ENCODE measurements around the gene WASF2.
"Not testable (repeated sequence)": the region's sequence is repeated elsewhere in the genome, so short reads cannot be mapped to it uniquely, and the experiment has no call there.

WASF2 gene

DNA sequence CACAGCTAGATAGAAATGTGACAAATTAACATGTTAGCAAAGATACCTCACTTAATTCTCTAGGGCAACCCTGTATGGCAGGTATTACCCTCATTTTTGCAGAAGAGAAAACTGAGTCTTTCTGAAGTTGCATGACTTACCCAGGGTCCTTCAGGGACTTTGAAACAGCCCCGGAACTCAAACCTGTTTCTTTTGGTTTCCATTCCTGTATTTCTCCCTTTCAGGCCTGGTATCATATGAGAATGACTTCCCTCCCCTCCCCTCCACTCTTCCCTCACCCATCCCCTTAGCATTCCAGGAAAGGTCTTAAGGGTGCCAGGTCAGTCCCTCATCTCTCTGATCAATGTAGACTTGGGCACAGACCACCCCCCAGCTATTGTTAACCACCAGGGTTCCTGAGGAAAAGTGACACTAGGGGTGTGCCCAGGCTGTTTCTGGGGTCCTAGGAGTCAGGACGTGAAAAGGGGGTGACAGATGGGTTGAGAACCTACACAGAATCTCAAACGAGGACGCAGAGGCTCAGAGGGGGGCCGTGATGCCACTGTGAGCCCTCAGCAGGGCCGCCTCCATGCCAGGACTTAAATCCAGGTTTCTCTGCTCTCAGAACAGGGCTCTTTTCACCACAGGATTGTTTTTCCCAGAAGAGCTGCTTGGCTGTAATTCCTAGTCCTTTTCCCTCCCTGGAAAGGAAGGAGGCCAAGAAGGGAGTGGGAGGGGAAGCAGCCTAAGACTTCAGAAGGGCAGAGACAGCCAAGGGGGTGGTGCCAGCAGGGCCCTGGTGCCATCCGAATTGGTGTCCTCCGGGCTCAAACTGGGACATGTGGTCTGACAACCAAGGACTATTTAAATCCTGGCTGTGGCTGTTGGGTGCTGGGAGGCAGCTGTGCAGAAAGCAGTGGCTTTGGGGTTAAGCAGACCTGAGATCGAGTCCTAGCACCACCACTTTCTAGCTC, 2.1 kb upstream of the WASF2 start:
- DNase-seq, result no peak

DNA sequence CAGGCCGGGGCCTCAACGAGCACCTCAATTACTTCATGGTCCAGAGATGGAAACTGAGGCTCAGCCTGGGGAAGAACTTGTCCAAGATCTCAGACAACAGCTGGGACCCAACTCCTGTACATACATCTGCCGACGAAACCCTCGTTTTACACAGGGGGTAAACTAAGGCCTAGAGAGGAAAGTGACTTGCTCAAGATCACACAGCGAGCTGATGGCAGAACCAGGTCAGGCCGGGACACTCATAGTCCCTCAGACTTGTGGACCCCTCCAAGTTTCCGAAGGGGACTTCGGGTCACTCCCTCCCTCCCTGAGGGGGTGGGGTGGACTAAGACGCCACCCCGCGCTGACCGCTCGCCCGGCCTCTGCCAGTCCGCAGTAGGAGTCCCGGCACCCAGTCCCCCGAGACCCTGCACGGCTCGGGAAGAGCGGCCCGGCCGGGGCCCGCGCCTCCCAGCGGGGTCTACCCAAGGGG, 430 bp downstream of the WASF2 start:
- DNase-seq, result no peak

DNA sequence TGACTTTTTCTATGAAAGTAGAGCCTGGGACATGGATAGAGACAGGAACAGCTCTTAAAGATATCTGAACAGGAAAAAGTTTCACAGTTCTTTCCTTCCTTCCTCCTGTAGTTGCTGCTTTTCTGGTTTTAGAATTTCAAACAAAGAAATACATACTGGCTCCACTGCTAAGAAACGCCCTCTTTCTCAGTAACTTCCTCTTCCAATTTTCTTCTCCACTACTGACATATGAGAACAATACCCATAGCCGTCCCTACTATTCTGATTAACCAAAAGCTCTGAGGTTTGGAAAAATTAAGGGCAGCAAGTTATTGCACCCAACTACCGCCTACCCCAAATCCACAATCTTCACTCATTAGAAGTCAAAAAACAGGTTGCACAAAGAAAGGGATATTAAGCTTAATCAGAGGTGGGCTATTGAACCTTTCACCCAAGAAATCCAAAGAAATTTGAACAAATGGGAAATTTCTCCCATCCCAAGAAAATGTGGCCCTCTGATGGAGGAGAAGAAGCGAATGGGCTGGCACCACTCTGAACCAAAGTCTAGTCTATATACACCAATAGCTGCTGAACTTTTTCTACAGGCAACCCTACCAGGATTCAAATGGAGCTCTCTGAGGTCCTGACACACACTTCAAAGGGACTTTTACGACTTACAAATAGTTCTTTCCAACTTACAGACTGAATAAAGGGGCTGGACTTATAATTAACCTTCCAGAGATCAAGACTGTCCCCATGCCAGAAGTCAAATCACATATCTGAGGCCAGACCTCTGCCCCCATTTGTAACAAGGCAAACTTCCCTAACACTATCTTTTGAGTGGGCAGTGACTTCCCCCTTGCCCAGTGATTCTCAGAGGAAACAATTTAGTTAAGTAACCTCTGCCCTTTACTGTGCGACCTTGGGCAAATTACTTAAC, 1.7 kb downstream of the WASF2 start:
- DNase-seq, result peak; percentile 33

DNA sequence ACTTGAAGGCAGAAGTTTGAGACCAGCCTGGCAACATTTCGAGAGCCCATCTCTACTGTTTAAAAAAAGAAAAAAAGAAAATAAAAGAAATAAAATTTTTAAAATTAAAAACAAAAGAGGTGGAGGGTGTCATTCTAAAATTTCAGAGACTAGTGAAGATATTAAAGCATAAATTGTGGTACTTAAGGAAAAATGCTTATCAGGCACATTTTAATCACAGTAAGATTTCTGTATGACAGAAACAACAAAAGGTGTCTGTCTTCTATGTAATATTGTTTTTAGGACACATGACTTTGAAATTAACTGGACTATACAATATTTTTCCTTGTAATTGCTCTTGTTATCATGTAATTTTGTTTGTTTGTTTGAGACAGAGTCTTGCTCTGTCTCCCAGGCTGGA, 4.6 kb downstream of the WASF2 start:
- no peak for DNase-seq

DNA sequence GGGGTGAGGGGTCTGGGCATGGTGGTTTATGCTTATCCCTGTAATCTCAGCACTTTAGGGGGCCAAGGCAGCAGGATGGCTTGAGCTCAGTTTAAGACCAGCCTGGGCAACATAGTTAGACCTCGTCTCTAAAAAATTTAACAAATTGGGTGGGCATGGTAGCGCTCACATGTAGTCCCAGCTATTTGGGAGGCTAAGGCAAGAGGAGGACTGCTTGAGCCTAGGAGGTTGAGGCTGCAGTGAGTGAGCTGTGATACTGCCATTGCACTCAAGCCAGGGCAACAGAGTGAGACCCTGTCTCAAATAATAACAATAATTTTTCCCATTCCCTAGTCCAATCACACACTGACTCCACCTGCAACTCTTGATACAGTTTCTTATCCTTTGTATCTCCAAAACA, 6.3 kb downstream of the WASF2 start:
- no peak for DNase-seq

DNA sequence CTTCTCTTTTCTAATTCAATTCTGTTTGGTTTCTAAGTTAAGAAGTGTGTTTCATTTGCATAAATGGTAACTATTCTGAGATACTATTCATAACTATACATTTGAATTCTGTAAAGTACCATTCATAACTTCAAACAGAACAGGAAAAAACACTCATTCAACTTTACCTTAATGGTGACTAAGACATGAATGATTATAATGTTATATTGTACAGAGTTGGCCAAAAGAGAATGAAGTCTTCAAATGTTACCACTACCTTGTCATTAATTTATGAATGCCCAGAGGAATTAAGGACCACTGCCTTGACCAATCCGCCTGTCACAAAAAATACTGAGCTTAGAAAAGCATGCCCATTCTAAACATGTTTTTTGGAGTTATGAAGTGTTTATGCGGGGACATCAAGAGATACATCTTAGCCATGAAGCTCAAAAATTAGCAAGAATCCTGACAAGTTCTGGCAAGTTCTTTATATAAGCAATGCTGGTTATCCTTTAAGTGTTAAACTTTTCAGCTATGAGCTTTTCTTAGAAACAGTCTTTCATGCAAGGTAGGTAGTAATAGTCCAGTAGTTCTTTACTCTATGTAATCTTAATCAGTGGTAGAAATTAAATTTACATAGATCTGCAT, 7.9 kb downstream of the WASF2 start:
- DNase-seq, result no peak

DNA sequence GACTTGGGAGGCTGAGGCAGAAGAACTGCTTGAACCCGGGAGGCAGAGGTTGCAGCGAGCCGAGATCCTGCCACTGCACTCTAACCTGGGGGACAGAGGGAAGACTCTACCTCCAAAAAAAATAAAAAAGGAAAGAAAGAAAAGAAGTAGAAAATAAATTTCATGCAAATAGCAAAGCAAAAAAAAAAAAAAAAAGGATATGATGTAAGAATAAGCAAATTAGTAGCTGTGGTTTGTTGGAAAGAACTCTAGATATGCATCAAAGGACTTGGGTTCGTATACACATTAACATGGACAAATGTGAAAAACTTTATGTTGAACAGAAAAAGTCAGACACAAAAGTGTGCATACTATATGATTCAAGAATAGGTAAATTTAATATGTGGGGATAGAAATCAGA, 11.9 kb downstream of the WASF2 start:
- DNase-seq, result no peak

DNA sequence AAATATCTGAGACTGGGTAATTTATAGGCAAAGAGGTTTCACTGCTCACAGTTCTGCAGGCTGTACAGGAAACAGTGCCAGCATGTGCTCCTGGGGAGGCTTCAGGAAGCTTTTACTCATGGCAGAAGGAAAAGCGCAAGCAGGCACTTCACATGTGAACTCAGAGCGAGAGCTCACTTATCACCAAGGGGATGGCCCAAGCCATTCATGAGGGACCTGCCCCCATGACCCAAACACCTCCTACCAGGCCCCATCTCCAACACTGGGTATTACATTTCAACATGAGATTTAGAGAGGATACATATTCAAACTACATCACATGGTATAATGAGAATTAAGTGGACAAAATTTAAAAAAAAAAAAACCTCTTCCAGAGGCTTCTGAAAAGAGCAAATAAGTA, 13.7 kb downstream of the WASF2 start:
- DNase-seq, result no peak

DNA sequence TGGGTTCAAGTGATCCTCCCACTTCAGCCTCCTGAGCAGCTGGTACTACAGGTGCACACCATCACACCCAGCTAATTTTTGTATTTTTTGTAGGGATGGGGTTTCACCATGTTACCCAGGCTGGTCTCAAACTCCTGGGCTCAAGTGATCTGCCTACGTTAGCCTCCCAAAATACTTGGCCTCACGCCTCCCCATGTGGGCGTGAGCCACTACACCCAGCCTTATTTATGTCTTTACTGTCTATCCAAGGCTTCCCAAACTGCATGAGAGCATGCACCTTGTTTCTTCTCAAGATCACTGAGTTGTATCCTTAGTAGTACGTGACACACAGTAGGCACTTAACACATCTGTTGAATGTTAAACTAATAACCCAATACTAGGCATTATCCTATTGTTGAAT, 14.2 kb downstream of the WASF2 start:
- no peak for DNase-seq

DNA sequence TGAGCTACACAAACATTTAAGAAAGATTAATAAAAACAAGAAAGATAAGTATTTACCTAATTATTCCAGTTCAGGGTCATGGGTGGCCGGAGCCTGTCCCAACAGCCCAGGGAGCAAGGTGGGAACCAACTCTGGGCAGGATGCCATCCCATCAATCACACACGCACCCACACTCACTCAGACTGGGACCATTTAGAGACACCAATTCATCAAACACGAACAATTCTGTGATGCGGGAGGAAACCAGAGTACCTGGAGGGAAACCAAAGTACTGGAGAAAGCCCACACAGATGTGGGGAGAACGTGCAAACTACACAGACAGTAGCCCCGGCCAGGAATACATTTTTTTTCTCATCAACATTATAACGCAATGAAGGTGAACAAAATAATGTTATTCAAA, 16.2 kb downstream of the WASF2 start:
- peak; percentile 16 for DNase-seq

DNA sequence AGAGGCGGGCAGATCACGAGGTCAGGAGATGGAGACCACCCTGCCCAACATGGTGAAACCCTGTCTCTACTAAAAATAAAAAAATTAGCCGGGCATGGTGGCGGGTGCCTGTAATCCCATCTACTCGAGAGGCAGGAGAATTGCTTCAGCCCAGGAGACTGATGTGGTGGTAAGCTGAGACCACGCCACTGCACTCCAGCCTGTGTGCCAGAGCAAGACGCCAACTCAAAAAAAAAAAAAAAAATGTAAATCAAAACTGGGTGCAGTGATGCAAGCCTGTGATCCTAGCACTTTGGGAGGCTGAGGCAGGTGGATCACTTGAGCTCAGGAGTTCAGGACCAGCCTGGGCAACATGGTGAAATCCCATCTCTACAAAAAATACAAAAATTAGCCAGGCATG, 17.9 kb downstream of the WASF2 start:
- not testable (repeated sequence) for DNase-seq

DNA sequence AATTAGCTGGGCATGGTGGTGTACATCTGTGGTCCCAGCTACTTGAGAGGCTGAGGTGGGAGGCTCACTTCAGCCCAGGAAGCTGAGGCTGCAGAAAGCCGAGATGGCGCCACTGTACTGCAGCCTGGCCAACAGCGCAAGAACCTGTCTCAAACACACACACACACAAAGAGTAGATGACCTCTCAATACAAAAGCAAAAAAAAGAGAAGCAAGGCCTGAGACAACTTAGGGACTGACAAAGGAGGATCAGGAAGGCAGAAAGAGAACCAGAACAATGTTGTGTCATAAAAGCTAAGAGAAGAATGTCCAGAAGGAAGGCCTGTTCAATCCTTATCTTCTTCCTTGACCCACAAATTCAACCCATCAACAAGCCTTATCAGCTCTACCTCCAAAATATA, 18.5 kb downstream of the WASF2 start:
- no peak for DNase-seq

DNA sequence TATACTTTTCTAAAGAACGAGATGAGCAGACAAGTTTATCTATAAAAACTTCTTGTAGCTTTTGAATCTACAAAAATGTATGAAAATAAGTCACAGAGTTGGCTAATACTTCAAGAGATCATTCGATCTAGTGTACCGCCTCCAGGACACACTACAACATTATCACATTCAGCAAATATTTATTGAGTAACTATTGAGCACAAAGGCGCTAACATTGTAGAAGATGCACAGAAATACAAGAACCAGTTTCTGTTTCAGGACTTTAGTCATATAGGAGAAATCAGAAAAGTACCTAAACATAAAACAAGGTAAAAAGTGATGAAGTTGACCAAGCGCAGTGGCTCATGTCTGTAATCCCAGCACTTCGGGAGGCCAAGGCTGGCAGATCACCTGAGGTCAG, 20.6 kb downstream of the WASF2 start:
- DNase-seq, result no peak

DNA sequence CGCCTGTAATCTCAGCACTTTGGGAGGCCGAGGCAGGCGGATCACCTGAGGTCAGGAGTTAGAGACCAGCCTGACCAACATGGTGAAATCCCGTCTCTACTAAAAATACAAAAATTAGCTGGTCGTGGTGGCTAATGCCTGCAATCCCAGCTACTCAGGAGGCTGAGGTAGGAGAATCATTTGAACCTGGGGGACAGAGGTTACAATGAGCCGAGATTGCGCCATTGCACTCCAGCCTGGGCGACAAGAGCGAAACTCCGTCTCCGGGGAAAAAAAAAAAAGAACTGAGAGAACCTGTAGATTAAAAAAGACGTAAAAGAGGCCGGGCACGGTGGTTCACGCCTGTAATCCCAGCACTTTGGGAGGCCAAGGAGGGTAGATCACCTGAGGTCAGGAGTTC, 21.6 kb downstream of the WASF2 start:
- not testable (repeated sequence) for DNase-seq

DNA sequence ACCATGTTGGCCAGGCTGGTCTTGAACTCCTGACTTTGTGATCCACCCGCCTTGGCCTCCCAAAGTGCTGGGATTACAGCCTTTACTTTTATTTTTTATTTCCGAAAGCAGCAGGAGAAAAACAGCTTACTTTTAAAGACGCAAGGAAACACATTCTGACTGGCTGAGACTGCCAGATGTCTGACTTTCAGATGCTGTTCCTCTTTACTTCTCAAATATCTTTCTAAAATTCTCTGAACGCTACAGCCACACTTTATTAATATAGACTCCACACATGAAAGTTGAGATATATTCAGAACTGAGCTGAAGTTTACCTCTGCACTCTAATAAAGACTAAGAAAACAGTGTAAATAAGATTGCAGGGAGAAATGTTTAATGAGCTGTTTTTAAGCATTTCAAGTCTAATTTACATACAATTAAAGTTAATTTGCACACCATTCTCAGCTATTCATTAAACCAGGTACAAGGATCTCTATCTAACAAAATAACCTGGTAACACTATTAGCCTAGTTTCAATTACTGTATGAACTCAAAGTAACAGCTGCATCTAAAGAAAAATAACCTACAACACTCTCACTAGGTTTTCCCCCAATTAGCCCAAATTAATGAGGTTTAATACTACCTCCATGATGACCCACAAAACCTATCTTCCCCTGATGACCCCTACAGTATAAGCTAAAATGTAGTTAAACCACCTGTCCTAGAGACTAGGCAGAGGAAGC, 24.9 kb downstream of the WASF2 start:
- DNase-seq, result no peak

DNA sequence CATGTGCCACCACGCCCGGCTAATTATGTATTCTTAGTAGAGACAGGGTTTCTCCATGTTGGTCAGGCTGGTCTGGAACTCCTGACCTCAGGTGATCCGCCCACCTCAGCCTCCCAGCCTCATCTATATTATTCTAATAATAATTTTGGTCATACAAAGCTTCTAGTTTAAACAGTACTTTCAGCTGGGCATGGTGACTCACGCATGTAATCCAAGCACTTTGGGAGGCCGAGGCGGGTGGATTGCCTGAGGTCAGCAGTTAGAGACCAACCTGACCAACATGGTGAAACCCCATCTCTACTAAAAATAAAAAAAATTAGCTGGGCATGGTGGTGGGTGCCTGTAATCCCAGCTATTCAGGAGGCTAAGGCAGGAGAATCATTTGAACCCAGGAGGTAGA, 26.1 kb downstream of the WASF2 start:
- not testable (repeated sequence) for DNase-seq

DNA sequence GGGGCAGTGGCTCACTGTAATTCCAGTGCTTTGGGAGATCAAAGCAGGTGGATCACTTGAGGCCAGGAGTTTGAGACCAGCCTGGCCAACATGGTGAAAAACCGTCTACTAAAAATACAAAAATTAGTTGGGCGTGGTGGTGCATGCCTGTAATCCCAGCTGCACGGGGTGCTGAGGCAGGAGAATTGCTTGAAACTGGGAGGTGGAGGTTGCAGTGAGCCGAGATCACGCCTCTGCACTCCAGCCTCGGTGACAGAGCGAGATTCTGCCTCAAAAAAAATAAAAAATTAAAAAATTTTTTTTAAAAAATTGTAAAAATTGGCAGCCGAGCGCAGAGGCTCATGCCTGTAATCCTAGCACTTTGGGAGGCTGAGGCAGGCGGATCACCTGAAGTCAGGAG, 31.4 kb downstream of the WASF2 start:
- not testable (repeated sequence) for DNase-seq

DNA sequence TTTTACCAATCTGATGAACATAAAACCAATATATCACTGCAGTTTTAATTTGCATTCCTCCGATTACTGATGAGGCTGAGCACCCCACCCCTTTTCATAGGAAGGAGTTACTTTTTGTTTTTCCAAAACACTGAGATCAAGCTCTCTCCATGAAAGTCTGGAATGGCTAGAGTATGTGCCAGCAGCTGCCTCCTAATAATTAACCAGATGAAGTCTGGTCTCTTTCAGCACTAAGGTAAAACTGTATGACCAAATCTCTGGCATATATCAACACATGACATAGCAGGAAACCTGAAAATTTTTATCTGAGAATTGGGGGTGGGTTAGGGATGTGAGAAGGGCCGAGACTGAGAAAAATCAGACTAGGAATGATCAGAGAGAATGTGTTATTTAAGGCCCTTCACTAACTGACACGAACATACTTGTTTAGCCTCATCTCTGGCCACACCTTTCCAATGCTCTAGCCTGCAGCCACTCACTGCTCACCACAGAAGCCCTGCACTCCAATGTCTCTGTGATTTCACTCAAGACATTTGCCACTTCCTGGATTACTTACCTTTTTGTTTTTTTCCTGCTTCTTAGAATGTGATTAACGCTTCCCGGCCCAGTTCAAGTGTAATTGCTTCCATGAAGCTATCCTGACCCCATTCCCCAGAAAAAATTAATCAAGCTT, 34.7 kb downstream of the WASF2 start:
- DNase-seq, result peak; percentile 39

DNA sequence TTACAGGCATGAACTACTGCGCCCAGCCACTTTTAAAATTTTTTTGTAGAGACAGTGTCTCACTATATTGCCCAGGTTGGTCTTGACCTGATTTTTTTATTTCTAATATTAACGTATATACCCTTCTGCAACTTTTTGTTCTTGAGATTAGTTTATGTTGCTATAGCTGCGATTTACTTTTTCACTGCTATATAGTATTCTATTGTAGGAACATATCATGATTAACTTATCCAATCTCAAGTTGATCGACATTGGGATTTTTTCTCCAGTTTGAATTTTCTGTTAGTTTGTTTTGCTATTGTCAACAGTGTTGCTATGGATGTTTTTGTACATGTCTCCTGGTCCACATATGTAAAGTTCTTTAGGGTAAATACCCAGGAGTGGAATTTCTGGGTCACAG, 35.4 kb downstream of the WASF2 start:
- DNase-seq, result no peak

DNA sequence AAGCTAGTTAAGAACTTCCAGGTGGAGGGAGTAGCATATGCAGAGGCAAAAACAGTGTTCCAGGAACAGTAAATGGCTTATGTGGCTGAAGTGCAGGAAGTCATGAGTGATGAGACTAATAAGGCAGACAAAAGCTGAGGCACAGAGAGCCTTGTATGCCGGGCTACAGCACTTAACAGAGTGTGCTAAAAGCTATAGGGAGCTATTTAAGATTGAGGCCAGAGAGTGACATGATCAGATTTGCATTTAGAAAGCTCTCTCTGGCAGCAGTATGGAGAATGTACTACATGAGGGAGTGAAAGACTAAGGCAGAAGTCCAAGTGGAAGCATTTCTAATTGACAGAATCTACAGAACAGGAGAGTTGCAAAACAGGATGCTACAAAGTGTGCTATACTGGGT, 38.6 kb downstream of the WASF2 start:
- no peak for DNase-seq

DNA sequence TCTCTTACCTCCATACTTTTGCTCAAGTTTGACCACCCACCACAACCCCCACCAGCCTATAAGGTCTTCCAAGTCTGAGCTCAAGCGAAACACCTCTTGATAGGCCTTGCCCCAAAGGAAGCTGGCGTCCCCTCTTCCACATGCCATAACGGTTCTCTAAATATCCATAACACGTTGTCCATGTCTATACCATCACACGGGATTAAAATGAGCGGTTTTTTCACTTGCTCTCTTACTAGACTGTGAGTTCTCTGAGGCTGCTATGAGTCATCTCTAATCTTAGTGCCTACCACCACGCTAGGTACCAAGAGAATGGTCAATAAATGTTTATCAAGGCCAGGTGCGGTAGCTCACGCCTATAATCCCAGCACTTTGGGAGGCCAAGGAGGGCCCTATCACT, 41.0 kb downstream of the WASF2 start:
- DNase-seq, result no peak

DNA sequence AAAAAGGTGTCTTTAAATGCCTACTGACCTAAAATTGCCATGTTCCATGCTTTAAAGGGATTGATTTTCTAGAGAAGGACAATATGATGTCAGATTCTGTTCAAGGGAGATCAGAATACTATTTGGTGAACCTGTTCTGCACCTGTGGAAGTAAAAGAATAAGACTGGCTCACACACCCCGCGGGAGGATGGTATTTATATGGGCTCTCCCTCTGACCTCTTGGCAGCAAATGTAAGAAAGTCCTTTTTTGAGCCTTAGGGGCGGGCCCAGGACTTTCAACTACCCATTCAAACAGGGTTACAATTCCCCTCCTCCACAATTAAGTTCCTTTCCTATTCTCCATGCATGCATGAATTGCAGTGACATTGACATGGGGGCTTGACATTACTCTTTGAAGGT, 42.1 kb downstream of the WASF2 start:
- no peak for DNase-seq
